ENCODE measurements around the gene ACLY.

DNA sequence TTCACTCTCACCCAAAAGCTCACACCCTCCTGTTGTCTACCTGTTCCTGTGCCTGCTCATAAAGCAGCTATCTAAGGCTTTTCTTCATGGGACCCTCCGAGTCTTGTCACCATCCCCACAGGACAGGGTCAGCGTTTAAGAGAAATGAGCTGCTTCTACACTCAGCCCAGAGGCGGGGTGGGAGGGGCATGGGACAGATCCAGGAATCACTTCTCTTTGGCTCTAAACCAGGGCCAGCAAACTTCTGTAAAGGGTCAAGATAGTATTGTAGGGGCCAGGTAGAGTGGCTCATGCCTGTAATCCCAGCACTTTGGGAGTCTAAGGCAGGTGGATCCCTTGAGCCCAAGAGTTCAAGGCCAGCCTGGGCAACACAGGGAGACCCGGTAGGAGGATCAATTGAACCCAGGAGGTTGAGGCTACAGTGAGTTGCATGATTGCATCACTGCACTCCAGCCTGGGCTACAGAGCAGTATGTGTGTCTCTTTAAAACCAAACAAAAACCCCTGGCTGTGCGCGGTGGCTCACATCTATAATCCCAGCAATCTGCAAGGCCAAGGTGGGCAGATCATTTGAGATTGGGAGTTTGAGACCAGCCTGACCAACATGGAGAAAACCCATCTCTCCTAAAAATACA, 30.3 kb downstream of the ACLY start:
- TF ChIP-seq ZSCAN31 (CRISPR knock-in tag; IDR thresholded peaks at IDR 0.05; ENCODE audit: low read depth) (no peak), TCF7L2 (IDR thresholded peaks at IDR 0.05; ENCODE audit: low read depth, low read length) (no peak), ZNF724P (CRISPR knock-in tag; IDR thresholded peaks at IDR 0.05; ENCODE audit: borderline replicate concordance) (no peak), ARNT2 (CRISPR knock-in tag; IDR thresholded peaks at IDR 0.05; ENCODE audit: low read depth) (no peak), ZNF343 (CRISPR knock-in tag; IDR thresholded peaks at IDR 0.05) (no peak), POLR2A (IDR thresholded peaks at IDR 0.05; ENCODE audit: insufficient read depth in 1 of 2, low read depth in 2 of 2, low read length in 2 of 2) (no peak), HNRNPUL1 (IDR thresholded peaks at IDR 0.05; ENCODE audit: low read depth, low read length) (no peak)

Data from HepG2 (cell line).